T-helper 22 cell (primary cell): ENCODE results near the gene SPEF1.
A peak's percentile ranks its signal among the peaks of the same experiment; 100 is the strongest.

ENCODE experiments used
- DNase-seq: peaks from one replicate; pipeline ENCODE4 v3.0.0-alpha.2; 2020; ENCODE audit warnings: low read depth

The SPEF1 gene

DNA sequence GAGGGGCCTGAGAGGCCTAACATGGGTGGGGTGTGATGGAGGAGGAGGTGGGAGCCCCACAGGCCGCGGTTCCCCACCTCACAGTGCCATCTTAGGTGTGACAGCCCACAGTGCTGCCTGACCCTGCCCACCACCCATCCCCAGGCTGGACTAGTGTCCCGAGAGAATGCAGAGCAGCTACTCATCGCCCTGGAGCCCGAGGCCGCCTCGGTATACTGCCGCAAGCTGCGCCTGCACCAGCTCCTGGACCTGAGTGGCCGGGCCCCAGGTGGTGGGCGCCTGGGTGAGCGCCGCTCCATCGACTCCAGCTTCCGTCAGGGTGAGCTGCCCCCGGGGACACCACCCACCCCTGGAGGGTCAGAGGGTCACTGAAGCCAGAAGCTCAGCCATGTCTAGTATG, 33.2 kb downstream of the SPEF1 start:
- no peak for DNase-seq

GRCh38 chr20:3747471-3747870, 33.8 kb downstream of the SPEF1 start:
- no peak for DNase-seq

GRCh38 chr20:3745686-3746173, 35.5 kb downstream of the SPEF1 start:
- DNase-seq, result no peak

- peak; percentile 74 for DNase-seq
These were observed 36.2 kb downstream of the SPEF1 start for GRCh38 chr20:3744806-3745685.

- DNase-seq, result no peak
These were observed 37.2 kb downstream of the SPEF1 start for GRCh38 chr20:3744037-3744436.

- DNase-seq, result no peak
These were observed 38.0 kb downstream of the SPEF1 start for GRCh38 chr20:3743251-3743650.

DNA sequence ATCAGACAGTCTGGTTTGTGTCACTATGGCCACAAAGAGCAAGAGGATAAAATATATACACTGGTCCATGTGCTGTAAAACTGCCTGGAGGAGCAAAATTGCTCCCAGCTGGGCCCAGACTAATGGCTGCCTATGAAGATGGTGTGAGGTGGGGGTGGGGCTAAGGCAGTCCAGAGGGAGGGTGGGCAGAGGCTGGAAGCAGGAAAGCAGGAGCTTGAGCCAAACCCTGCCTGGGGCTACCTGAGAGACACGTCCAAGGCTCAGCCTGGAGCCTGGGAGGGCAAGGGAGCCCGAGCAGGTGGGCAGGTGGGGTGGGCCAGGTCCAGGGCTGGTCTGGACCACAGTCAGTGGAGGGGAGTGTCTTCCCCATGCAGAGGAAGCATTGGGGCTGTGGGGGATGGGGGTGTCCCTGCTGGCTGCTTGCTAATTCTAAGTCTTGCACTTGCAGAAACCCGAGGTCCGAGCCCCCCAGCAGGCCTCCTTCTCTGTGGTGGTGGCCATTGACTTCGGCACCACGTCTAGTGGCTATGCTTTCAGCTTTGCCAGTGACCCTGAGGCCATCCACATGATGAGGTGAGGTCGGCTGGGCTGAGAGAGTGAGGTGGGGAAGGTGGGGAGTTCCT, 39.3 kb downstream of the SPEF1 start:
- DNase-seq, result no peak

- no peak for DNase-seq
These were observed 40.5 kb downstream of the SPEF1 start for GRCh38 chr20:3740615-3741301.

- DNase-seq, result no peak
These were observed 41.3 kb downstream of the SPEF1 start for GRCh38 chr20:3739926-3740451.

DNA sequence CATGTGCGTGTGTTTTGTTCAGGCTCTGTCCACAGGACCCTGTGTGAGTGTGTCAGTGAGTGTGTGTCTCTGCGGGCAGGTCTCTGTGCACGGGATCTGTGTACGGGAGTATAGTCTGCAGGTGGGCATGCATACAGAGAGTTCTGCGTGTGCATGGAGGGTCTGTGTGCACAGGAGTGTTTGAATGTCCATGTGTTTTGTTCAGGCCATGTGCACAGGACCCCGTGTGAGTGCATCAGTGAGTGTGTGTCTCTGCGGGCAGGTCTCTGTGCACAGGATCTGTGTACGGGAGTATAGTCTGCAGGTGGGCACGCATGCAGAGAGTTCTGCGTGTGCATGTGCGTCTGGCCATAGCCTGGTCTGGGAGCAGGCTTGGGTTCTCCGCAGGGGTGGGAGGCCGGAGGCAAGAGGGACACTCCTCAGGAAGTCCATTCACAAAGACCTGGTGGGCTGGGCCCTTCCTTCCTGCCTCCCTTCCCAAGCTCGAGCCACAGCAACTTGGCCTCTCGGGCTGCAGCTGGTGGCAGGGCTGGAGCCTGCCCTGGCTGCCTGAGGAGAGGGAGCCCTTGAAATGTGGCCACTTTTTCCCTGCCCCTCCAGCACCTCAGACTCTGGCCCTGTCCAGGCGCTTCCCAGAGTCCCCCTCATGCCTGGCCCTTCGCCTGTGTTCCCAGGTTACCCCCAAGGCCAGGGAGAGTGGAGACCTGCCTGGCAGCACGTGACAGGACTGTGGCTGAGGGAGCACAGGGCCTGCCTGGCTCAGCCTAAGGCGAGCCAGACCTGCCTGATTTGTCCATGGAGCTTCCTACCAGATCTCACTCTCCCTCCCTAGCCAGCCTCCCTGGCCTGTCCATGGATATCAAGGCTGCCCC, 42.0 kb downstream of the SPEF1 start:
- DNase-seq, result no peak

DNA sequence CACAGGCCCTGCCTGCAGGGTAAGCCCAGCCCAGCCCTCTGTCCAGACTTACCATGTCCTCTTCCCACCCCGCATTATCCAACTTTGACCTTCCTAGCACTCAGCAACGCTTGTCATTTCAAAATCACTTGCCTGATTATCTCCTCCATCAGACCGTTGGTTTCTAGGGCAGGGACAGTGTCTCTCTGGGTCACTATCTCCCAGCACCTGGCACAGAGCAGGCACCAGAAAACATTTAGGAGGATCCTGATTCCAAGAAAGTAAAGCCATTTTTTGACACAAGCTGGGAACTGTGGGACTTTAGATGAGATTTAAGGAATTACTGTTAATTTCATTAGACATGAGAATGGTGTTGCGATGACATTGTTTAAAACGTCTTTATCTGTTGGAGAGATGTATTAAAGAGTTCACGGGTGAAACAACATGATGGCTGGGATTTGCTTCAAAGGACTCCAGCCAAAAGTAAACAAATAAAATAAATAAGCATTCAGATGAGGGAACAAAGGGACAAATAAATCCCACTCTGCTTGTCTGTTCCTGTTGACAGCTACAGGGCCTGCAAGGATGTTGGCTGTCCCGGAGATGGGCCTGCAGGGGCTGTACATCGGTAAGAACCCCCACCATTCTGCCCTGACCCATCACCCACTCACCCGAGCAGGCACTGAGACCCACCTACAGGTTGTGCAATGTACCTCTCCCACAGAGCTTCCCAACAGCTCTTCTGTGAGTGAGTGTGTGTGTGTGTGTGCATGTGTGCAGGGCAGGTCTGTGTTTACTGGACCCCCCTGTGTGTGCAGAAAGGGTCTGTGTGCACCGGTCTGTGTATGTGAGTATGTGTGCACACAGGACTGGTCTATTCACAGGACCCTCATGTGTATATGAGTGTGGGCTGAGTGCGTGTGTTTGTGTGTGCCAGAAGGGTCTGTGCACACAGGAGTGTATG, 42.9 kb downstream of the SPEF1 start:
- DNase-seq, result no peak

DNA sequence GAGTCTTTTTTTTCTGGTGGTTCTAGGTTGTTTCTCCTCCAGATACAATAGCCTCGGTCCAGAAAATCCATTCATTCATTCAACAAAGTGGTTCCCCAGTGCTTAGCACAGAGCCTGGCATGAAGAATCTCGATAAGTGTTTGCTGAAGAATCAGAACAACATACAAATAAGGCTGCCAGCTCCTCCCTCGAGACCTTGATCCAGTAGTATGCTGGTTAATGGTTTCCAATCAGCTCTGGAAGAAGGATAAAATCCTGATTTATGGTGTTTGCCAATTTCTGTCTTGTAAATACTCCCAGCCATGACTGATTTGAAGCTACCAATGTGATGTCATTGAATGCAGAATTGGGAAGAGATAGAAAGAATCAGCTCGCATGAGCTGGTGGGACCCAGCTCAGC, 45.5 kb downstream of the SPEF1 start:
- no peak for DNase-seq

DNA sequence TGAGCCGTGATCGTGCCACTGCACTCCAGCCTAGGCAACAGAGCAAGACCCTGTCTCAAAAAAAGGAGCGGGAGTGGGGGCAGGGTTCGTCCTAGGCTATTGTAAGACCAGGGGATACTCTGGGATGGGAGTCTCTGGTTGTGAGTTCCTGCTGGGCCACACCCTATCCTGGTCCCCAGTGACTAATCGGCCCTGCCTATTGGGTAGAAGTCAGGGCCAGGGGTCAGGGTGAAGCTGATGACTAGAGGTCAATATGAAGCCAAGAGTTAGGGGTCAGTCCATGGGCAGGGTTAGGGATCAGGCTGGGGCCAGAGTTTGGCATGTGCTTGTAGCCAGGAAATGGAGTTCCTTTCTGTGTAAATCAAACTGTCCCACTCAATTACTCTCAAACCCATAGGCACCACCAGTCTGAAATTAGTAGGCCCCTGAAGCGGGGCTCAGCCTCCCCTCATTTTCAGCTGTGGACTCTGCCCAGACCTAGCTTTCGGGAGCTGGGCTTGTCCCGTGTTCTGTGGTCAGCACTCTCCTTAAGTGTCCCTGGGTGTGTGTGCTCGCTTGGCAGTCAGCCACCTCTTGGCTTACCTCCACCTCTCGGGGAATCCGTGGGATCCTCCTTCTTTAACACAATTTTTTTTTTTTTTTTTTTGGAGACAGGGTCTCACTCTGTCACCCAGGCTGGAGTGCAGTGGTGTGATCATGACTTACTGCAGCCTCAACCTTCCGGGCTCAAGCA, 47.0 kb downstream of the SPEF1 start:
- no peak for DNase-seq

DNA sequence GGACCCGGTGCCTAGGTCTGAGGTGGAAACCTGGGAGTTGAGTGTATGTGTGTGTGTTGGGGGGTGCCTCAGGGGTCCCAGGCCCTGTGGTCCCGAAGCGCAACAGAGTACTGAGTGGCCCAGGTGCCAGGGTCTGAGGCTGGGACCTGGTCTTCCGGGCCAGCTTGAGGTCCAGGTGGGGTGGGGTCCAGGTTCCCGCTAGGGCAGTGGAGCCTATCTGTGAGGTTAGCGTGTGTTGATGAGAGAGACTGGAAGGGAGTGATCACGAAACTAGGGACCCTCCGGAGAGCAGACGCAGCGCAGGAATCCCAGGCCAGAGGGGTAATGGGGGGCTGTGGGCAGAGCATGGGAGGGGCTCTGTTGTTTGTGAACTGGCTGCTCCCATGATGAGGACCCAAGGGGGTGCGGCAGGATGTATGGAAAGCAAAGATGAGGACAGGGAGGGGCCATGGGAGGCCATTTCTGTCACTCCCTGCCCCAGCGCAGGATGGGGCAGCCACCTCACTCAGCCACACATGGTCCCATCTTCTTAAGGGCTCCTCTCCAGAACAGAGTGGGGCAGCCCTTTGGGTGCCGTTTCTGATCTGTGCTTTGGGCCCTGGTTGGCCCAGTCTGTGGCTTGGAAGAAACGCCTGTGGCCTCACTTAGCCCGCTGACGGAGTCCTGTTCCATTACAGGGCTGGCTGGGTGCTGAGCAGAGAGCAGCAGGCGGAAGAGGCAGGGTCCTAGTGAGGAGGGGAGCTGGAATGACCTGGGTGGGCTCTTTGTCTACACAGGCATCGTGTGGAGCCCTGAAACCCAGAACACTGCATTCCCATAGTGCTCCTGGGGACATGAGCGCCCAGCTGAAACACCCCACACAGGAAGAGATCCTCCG, 47.9 kb downstream of the SPEF1 start:
- DNase-seq, result no peak

- no peak for DNase-seq
These were observed 48.7 kb downstream of the SPEF1 start, which contains the start of gene HSPA12B for GRCh38 chr20:3732327-3733118. Gene HSPA12B (plus strand): TSS chr20:3732685. CDS start chr20:3738675, 5,990 bp downstream.

DNA sequence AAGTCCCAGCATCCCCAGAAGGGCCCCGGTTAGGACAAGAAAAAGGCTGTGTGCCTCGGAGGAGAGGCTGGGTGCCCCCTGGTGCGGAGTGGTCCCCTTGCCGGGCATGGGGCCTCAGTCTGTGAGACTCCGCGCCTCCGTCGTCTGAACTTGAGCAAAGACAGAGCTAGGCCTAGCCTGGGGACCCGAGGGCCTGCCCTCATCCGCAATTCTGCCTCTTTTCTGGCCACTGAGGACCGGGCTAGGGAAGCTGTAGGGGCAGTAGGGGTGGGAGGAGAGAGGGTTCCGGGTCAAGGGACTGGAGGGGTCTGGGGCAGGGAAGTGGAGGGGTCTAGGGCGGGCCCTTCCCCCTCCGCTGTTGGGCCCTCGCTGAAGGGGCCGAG, 49.3 kb downstream of the SPEF1 start:
- no peak for DNase-seq

GRCh38 chr20:3730803-3731672, 50.2 kb downstream of the SPEF1 start:
- DNase-seq, result no peak
